ENCODE measurements around the gene CALN1. TPM values are rescaled to one million over a fixed set of nuclear protein-coding genes. Genes with fewer than 3 reads are reported as not detected.

CALN1 gene
- total RNA-seq, 2 donors from 2014 or later = 4.3 to 6.9 TPM

DNA sequence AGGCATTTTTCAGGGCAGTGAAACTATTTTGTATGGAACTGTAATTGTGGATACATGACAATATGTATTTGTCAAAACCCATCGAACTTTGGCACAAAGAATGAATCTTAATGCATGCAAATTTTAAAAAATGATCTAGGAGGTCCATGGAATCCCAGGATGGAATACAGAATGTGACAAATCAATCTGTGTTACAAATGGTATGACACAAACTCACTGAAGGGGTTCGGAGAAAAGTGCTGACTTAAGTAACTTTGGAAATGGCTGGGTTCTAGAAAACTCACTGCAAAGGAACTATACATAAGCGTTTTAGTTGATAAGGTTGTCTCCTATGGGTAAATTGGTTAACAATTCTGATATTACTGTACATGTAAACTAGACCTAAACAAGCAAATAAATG lies 26.0 kb downstream of the CALN1 start:
- Mint-ChIP-seq H3K9me3 (peaks cover 5% of the 10 kb centered on the region), H3K27me3 (ENCODE audit: insufficient read depth) (no peaks in the 10 kb centered on the region), H3K4me1 (no peaks in the 10 kb centered on the region), H3K36me3 (ENCODE audit: low read depth) (no peaks in the 10 kb centered on the region), H3K4me3 (no peak overlapping the region), H3K27ac (no peak overlapping the region)
- H3K27ac ChIP-seq (ENCODE audit: low read depth, low read length) = no peak overlapping the region
- H3K9ac ChIP-seq (ENCODE audit: extremely low read depth, low read length, poor library complexity, severe bottlenecking) = no peak overlapping the region
- H3K4me3 ChIP-seq (ENCODE audit: low read length) = no peak overlapping the region
- no peaks in the 10 kb centered on the region for H3K36me3 ChIP-seq (ENCODE audit: control insufficient read depth, insufficient read depth, low read length)
- TF ChIP-seq, protein P1, sequence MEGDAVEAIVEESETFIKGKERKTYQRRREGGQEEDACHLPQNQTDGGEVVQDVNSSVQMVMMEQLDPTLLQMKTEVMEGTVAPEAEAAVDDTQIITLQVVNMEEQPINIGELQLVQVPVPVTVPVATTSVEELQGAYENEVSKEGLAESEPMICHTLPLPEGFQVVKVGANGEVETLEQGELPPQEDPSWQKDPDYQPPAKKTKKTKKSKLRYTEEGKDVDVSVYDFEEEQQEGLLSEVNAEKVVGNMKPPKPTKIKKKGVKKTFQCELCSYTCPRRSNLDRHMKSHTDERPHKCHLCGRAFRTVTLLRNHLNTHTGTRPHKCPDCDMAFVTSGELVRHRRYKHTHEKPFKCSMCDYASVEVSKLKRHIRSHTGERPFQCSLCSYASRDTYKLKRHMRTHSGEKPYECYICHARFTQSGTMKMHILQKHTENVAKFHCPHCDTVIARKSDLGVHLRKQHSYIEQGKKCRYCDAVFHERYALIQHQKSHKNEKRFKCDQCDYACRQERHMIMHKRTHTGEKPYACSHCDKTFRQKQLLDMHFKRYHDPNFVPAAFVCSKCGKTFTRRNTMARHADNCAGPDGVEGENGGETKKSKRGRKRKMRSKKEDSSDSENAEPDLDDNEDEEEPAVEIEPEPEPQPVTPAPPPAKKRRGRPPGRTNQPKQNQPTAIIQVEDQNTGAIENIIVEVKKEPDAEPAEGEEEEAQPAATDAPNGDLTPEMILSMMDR (conservative IDR thresholded peaks at IDR 0.05) = no peak
- H3K27me3 ChIP-seq (ENCODE audit: control insufficient read depth, insufficient read depth, low read length, poor library complexity, severe bottlenecking) = no peaks in the 10 kb centered on the region
- 83 to 91% methylated on average over 2 to 3 of the region's 3 CpGs for WGBS, 2 experiments (ENCODE audit: insufficient coverage in 1 of 2, insufficient read length in 1 of 2)
- no peak for DNase-seq
- no peaks in the 10 kb centered on the region for H3K4me1 ChIP-seq (ENCODE audit: control insufficient read depth, insufficient read depth, low read length)
- no peaks in the 10 kb centered on the region for H3K9me3 ChIP-seq (ENCODE audit: control insufficient read depth, low read length)

DNA sequence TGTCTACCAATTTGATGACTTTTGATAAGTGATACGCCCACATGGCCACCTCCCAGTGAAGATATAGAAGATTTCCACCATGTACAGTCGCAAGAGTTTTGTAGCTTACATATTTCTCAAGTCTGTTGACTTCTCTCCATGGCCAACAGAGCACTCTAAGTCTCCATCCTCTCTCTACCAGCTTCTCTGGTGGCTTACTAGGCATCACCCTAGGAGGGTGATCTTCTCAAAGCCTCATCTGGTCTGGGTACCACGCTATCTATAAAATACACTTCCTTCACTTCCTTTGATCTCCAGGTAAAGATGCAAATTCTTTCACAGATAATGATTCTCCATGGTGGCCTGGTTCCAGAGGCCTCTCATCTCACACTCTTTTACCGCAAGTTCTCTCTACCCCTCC lies 49.9 kb downstream of the CALN1 start:
- Mint-ChIP-seq H3K27ac (no peak overlapping the region), H3K27me3 (ENCODE audit: insufficient read depth) (no peaks in the 10 kb centered on the region), H3K4me1 (no peaks in the 10 kb centered on the region), H3K9me3 (no peaks in the 10 kb centered on the region), H3K4me3 (no peak overlapping the region), H3K36me3 (ENCODE audit: low read depth) (no peaks in the 10 kb centered on the region)
- Histone ChIP-seq H3K27ac (ENCODE audit: low read depth, low read length) (no peak overlapping the region), H3K9ac (ENCODE audit: extremely low read depth, low read length, poor library complexity, severe bottlenecking) (no peak overlapping the region), H3K27me3 (ENCODE audit: control insufficient read depth, insufficient read depth, low read length, poor library complexity, severe bottlenecking) (no peaks in the 10 kb centered on the region), H3K4me1 (ENCODE audit: control insufficient read depth, insufficient read depth, low read length) (no peaks in the 10 kb centered on the region), H3K9me3 (ENCODE audit: control insufficient read depth, low read length) (no peaks in the 10 kb centered on the region), H3K36me3 (ENCODE audit: control insufficient read depth, insufficient read depth, low read length) (no peaks in the 10 kb centered on the region), H3K4me3 (ENCODE audit: low read length) (no peak overlapping the region)
- 90 to 94% methylated on average over 4 of the region's 4 CpGs for WGBS, 2 experiments (ENCODE audit: insufficient coverage in 1 of 2, insufficient read length in 1 of 2)
- TF ChIP-seq, protein P1 (conservative IDR thresholded peaks at IDR 0.05) = no peak
- DNase-seq = no peak

DNA sequence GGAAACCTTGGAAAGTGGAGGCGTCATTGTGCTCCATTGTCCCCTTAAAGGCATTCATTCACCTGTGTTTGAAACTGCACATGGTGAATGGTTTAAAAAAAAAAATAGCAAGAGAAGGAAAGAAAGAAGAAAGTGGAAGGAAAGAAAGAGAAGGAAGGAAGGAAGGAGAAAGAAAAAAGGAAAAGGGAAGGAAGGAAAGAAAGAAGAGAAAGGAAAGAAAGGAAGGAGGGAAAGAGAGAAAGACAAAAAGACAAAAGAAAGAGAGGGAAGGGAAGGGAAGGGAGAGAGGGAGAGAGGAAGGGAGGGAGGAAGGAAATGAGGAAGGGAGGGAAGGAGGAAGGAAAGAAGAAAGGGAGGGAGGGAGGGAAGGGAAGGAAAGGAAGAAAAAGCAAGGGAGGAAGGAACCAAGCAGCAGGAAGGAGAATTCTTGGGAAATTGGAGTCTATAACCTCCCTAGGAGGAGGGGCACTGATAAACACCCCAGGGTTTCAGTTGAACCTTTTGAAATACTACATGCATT lies 66.9 kb downstream of the CALN1 start:
- TF ChIP-seq, protein P1 (conservative IDR thresholded peaks at IDR 0.05) = no peak
- H3K36me3 Mint-ChIP-seq (ENCODE audit: low read depth) = no peaks in the 10 kb centered on the region
- H3K27ac ChIP-seq (ENCODE audit: low read depth, low read length) = no peak overlapping the region
- peaks cover 36% of the 10 kb centered on the region for H3K4me1 Mint-ChIP-seq
- no peak overlapping the region for H3K4me3 ChIP-seq (ENCODE audit: low read length)
- H3K4me3 Mint-ChIP-seq = no peak overlapping the region
- H3K27me3 ChIP-seq (ENCODE audit: control insufficient read depth, insufficient read depth, low read length, poor library complexity, severe bottlenecking) = no peaks in the 10 kb centered on the region
- no peak overlapping the region for H3K27ac Mint-ChIP-seq
- no peak overlapping the region for H3K9ac ChIP-seq (ENCODE audit: extremely low read depth, low read length, poor library complexity, severe bottlenecking)
- WGBS, 2 experiments (ENCODE audit: insufficient coverage in 1 of 2, insufficient read length in 1 of 2) = 90 to 96% methylated on average over 1 of the region's 1 CpG
- peaks cover 2% of the 10 kb centered on the region for H3K9me3 Mint-ChIP-seq
- no peaks in the 10 kb centered on the region for H3K9me3 ChIP-seq (ENCODE audit: control insufficient read depth, low read length)
- no peak for DNase-seq
- H3K27me3 Mint-ChIP-seq (ENCODE audit: insufficient read depth) = no peaks in the 10 kb centered on the region
- no peaks in the 10 kb centered on the region for H3K36me3 ChIP-seq (ENCODE audit: control insufficient read depth, insufficient read depth, low read length)
- H3K4me1 ChIP-seq (ENCODE audit: control insufficient read depth, insufficient read depth, low read length) = peaks cover 5% of the 10 kb centered on the region

Data from endodermal cell (in vitro differentiated cells).